ACC112 (cell line): Measurements from ENCODE around the gene ZNF831.

ENCODE experiments used
- H2AFZ ChIP-seq: fragments of 200-600 bp; sonication (generic); one replicate; pipeline ENCODE4 v1.6.0; 2017; ENCODE audit warnings: antibody characterized with exemption, low read length; ENCODE audit not compliant: unreplicated experiment
- H3K27ac ChIP-seq: fragments of 200-600 bp; sonication (generic); 2 replicates; pipeline ENCODE4 v1.5.1; 2014; ENCODE audit warnings: low read depth, mild to moderate bottlenecking, antibody characterized with exemption, low read length, moderate library complexity
- H3K27me3 ChIP-seq: fragments of 200-600 bp; sonication (generic); 2 replicates; pipeline ENCODE4 v1.6.1; 2014; ENCODE audit warnings: mild to moderate bottlenecking, antibody characterized with exemption, low read length, moderate library complexity, mixed read lengths; ENCODE audit not compliant: insufficient read depth
- H3K36me3 ChIP-seq: fragments of 200-600 bp; sonication (generic); 2 replicates; pipeline ENCODE4 v1.6.1; 2016; ENCODE audit warnings: mild to moderate bottlenecking, antibody characterized with exemption, low read length, moderate library complexity, mixed read lengths; ENCODE audit not compliant: insufficient read depth
- H3K4me1 ChIP-seq: fragments of 200-600 bp; sonication (generic); one replicate; pipeline ENCODE4 v1.6.1; 2016; ENCODE audit warnings: low read length, mixed read lengths; ENCODE audit not compliant: insufficient read depth, unreplicated experiment, control insufficient read depth
- H3K4me3 ChIP-seq: fragments of 200-600 bp; sonication (generic); 2 replicates; pipeline ENCODE4 v1.5.1; 2014; ENCODE audit warnings: mild to moderate bottlenecking, low read depth, low read length
- H3K79me2 ChIP-seq: fragments of 200-600 bp; sonication (generic); one replicate; pipeline ENCODE4 v1.6.0; 2016; ENCODE audit warnings: low read length; ENCODE audit not compliant: control insufficient read depth, unreplicated experiment, insufficient read depth

The ZNF831 gene

GRCh38 chr20:59195316-59195993 lies 31.8 kb downstream of the ZNF831 start:
- no peak overlapping the region for H3K27ac ChIP-seq

DNA sequence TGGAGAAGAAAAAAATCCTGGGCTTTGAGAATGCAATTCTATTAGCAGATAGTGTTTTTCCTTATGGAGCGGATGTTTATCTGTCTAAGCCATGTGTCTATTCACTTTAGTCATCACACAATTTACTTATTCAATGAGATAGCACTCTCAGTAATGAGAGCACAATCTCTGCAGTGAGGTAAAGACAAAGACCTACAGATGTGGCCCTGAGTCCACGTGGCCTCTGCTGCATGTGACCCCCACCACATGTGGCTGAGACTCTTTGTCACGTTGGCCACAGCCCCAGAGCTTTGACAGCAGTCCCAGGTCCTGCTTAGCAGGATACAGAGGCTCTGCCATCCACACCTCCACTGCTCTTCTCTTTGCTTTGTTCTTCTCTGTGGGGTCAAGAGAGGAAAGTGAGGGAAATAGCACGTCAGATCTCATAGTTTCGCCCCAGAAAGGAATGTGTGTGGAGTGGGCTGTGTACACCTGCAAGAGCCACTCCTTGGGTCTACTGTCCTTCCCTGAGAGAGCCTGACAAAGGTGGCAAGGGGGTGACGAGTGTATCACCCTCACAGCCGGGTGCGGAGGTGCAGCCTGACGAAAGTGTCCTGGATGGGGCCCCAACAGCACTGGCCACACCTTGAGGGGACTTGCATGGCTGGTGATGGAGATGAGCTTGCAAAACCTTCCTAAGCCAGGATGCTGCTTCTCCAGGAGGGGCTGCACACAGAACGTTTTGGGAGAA lies 40.7 kb downstream of the ZNF831 start:
- Histone ChIP-seq H3K36me3 (no peaks in the 10 kb centered on the region), H3K27me3 (0 out of 2 replicates have a peak, but pooled peaks cover 5% of the 10 kb centered on the region), H3K4me3 (no peak overlapping the region), H3K79me2 (no peaks in the 10 kb centered on the region), H2AFZ (no peak overlapping the region), H3K4me1 (no peaks in the 10 kb centered on the region), H3K27ac (no peak overlapping the region)

More at GRCh38 chr20:59195316-59195993, 31.8 kb downstream of the ZNF831 start:
- Histone ChIP-seq H3K27me3 (no peaks in the 10 kb centered on the region), H2AFZ (no peak overlapping the region), H3K79me2 (no peaks in the 10 kb centered on the region), H3K36me3 (no peaks in the 10 kb centered on the region), H3K4me3 (no peak overlapping the region), H3K4me1 (no peaks in the 10 kb centered on the region)

GRCh38 chr20:59205044-59205443 lies 41.4 kb downstream of the ZNF831 start:
- H3K4me1 ChIP-seq: no peaks in the 10 kb centered on the region
- no peak overlapping the region for H3K27ac ChIP-seq
- 0 out of 2 replicates have a peak, but pooled peaks cover 5% of the 10 kb centered on the region for H3K27me3 ChIP-seq
- no peak overlapping the region for H2AFZ ChIP-seq
- H3K79me2 ChIP-seq: no peaks in the 10 kb centered on the region
- no peaks in the 10 kb centered on the region for H3K36me3 ChIP-seq
- no peak overlapping the region for H3K4me3 ChIP-seq

DNA sequence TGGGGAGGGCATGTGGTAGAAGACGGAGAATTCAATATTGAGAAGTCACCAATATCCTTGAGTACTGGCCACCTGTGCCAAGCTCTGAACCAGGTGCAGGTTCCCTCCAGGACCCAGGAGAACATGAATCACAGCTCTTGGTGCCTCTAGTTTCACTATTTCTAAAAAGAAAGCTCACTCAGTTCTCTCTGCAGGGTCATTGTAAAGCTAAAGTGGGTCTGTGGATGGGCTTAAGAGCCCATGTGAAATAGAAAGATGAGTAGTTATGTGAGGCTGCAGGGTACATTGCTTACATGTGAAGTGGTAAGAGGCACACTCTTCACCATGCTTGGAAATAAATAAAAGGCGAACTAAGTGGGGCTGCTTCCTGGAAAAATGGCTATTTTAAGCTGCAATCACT lies 43.6 kb downstream of the ZNF831 start:
- no peaks in the 10 kb centered on the region for H3K79me2 ChIP-seq
- H3K27ac ChIP-seq: no peak overlapping the region
- no peak overlapping the region for H2AFZ ChIP-seq
- H3K27me3 ChIP-seq: 0 out of 2 replicates have a peak, but pooled peaks cover 5% of the 10 kb centered on the region
- no peaks in the 10 kb centered on the region for H3K4me1 ChIP-seq
- H3K36me3 ChIP-seq: no peaks in the 10 kb centered on the region
- no peak overlapping the region for H3K4me3 ChIP-seq

GRCh38 chr20:59207742-59208357 lies 44.2 kb downstream of the ZNF831 start:
- Histone ChIP-seq H3K27ac (no peak overlapping the region), H3K4me3 (no peak overlapping the region), H2AFZ (no peak overlapping the region), H3K27me3 (0 out of 2 replicates have a peak, but pooled peaks cover 5% of the 10 kb centered on the region), H3K36me3 (no peaks in the 10 kb centered on the region), H3K79me2 (no peaks in the 10 kb centered on the region), H3K4me1 (no peaks in the 10 kb centered on the region)

GRCh38 chr20:59210186-59210585 lies 46.6 kb downstream of the ZNF831 start:
- Histone ChIP-seq H3K4me3 (no peak overlapping the region), H3K4me1 (no peaks in the 10 kb centered on the region), H3K27me3 (no peaks in the 10 kb centered on the region; the same call in 1 of the 2 replicates), H3K36me3 (no peaks in the 10 kb centered on the region), H3K79me2 (no peaks in the 10 kb centered on the region), H3K27ac (no peak overlapping the region), H2AFZ (no peak overlapping the region)

- Histone ChIP-seq H2AFZ (no peak overlapping the region), H3K36me3 (no peaks in the 10 kb centered on the region), H3K79me2 (no peaks in the 10 kb centered on the region), H3K4me1 (no peaks in the 10 kb centered on the region), H3K4me3 (no peak overlapping the region), H3K27ac (no peak overlapping the region), H3K27me3 (no peaks in the 10 kb centered on the region; the same call in 1 of the 2 replicates)
Observed at GRCh38 chr20:59211208-59211765, 47.7 kb downstream of the ZNF831 start.

DNA sequence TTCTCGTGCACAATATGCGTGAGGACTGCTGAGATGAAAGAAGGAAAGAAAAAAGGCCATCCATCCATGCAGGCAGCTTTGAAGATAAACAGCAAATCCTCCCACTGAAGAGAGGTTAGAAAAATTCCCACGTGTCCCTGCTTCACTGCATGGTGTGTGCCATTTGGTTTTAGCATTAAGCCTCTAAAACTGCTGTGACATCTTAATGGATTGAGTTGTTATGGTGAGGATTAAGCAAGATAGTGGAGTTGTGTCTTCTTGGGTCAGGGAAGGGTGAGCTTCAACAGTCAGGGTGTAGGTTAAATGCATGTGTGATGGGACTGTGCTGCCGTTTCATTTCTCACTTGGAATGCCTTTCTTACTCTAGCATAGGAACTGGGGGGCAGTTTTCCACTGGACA lies 50.5 kb downstream of the ZNF831 start:
- Histone ChIP-seq H3K4me3 (no peak overlapping the region), H3K27me3 (no peaks in the 10 kb centered on the region; the same call in 1 of the 2 replicates), H3K4me1 (no peaks in the 10 kb centered on the region), H3K79me2 (no peaks in the 10 kb centered on the region), H2AFZ (no peak overlapping the region), H3K36me3 (no peaks in the 10 kb centered on the region), H3K27ac (no peak overlapping the region)

DNA sequence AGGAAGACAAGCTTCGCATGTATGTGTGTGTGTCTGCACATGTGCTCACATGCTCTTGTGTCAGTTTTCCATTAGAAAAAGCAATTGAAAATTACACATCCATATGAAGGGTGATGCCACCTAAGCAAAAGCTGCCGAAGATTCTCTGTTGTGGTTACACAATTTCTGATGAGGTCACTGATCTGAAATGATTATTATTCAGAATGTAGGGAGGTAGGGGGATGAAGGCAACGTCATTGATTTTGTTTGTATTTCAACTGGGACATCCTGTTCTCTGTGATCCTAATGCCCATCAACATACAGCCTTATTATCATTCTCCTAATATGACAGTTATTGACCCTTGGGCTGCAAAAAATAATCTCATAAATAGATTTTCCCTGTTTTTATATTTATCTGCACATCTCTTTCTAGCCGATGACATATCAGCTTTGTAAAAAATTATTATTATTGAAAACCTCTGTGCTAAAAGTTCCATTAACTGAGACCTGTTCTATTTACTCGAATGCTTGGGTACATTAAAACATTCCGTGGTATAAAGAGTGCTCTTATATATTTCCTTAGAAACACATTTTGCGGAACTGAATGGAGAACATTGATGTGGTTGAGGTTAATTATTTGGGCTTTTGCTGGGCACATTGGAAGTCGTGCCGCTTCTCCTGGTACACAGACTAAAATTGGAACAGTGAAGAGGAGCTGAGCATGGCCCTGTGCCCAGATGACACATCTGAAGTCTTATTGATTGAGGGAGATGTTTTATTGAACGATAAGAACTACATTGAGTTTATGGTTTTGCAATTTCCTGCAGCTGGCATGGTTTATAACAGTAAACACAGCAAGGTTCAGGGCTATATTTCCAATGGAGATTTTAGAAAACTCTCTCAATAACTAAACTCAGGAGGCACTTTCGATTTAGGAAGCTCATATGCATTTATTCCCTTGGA lies 51.3 kb downstream of the ZNF831 start:
- H3K36me3 ChIP-seq: no peaks in the 10 kb centered on the region
- peaks cover under 1% of the 10 kb centered on the region; the same call in 1 of the 2 replicates for H3K27me3 ChIP-seq
- no peak overlapping the region for H2AFZ ChIP-seq
- no peaks in the 10 kb centered on the region for H3K79me2 ChIP-seq
- no peak overlapping the region for H3K4me3 ChIP-seq
- no peak overlapping the region for H3K27ac ChIP-seq
- H3K4me1 ChIP-seq: no peaks in the 10 kb centered on the region

- no peaks in the 10 kb centered on the region for H3K36me3 ChIP-seq
- H3K27me3 ChIP-seq: peaks cover 23% of the 10 kb centered on the region
- H3K27ac ChIP-seq: no peak overlapping the region
- no peaks in the 10 kb centered on the region for H3K4me1 ChIP-seq
- H2AFZ ChIP-seq: no peak overlapping the region
- no peak overlapping the region for H3K4me3 ChIP-seq
- no peaks in the 10 kb centered on the region for H3K79me2 ChIP-seq
Observed at GRCh38 chr20:59217173-59217572, 53.6 kb downstream of the ZNF831 start.
